ENCODE data around the gene ALPG.
"Not testable (repeated sequence)": the region's sequence is repeated elsewhere in the genome, so short reads cannot be mapped to it uniquely, and the experiment has no call there.

The ALPG gene

DNA sequence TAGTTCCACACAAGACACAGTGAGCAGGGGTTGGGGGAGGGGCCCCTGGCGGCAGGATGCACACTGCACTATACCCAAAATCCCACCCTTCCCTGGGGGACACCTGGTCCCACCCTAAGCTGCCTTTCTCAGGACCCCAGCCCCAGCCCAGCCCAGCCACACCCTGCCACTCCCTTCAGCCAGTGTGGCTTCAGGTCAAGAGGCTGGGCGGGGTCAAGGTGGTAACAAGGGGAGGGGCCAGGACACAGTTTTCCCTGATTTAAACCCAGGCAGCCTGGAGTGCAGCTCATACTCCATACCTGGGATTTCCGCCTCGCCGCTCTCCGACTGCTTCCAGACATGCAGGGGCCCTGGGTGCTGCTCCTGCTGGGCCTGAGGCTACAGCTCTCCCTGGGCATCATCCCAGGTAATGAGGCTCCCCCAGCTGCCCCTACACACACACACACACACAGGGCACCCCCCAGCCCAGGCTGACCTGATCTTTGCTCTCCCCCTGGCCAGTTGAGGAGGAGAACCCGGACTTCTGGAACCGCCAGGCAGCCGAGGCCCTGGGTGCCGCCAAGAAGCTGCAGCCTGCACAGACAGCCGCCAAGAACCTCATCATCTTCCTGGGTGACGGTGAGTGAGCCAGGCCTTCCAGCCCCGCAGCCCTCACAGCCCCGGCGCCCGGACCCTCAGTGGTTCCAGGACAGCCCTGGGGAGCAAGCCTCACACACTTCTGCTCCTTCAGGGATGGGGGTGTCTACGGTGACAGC, at the start of gene ALPG:
TSS of gene ALPG (plus strand) at position 289 of the 755 bp plus-strand sequence. CDS start at position 340, 51 bp downstream.
- Mint-ChIP-seq H3K36me3 (no peaks in the 10 kb centered on the region), H3K4me1 (no peaks in the 10 kb centered on the region), H3K9me3 (no peaks in the 10 kb centered on the region), H3K4me3 (no peak within 1 kb of the TSS), H3K27ac (no peak within 1 kb of the TSS)
- no peak for ATAC-seq
- DNase-seq (ENCODE audit: low spot score in 2 of 2): no peak

DNA sequence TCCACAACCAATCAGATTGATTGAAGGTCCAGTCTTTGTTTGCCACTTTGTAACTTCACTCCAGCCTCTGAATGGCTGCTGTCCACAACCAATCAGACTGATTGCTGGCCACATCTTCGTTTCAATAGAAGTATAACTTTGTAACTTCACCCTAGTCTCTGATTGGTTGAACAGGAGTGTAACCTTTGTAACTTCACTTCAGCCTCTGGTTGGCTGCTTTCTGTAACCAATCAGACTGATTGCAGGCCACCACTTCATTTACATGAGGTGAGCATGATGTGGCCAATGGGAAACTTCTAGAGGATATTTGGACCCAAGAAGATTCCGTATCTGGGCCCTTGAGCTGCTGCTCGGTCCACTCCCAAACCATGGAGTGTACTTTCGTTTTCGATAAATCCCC, 45.0 kb upstream of the ALPG start:
- no peak overlapping the region for H3K27ac Mint-ChIP-seq
- DNase-seq (ENCODE audit: low spot score in 2 of 2): no peak
- H3K4me3 Mint-ChIP-seq: no peak overlapping the region
- ATAC-seq: no peak
- no peaks in the 10 kb centered on the region for H3K9me3 Mint-ChIP-seq
- H3K4me1 Mint-ChIP-seq: peaks cover 24% of the 10 kb centered on the region
- H3K36me3 Mint-ChIP-seq: no peaks in the 10 kb centered on the region

DNA sequence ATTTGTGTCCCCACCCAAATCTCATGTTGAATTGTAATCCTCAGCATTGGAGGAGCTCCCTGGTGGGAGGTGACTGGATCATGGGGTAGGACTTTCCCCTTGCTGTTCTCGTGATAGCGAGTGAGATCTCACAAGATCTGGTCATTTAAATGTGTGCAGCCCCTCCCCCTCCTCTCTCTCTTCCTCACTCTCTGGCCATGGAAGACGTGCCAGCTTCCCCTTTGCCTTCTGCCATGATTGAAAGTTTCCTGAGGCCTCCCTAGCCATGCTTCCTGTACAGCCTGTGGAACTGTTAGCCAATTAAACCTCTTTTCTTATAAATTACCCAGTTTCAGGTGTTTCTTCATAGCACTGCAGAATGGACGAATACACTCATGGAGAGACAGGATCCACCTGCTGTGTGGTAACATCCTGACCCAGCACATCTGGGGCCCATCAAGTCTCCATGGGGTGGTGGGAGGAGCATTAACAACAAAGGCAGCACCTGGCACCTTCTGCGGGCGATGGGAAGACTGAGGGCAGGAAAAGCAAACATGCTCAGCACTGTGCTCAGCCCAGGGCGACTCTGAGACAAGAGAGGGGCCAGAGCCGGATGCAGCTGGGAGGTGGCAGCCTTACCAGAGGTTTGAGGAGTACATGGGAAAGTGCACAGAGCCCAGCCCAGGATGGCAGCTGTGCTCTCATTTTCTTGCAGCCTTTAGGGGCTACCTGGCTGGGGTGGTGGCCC, 44.3 kb upstream of the ALPG start:
- H3K27ac Mint-ChIP-seq: no peak overlapping the region
- no peak overlapping the region for H3K4me3 Mint-ChIP-seq
- no peaks in the 10 kb centered on the region for H3K9me3 Mint-ChIP-seq
- DNase-seq (ENCODE audit: low spot score in 2 of 2) (no peak), ATAC-seq (no peak)
- H3K4me1 Mint-ChIP-seq: peaks cover 24% of the 10 kb centered on the region
- H3K36me3 Mint-ChIP-seq: no peaks in the 10 kb centered on the region

DNA sequence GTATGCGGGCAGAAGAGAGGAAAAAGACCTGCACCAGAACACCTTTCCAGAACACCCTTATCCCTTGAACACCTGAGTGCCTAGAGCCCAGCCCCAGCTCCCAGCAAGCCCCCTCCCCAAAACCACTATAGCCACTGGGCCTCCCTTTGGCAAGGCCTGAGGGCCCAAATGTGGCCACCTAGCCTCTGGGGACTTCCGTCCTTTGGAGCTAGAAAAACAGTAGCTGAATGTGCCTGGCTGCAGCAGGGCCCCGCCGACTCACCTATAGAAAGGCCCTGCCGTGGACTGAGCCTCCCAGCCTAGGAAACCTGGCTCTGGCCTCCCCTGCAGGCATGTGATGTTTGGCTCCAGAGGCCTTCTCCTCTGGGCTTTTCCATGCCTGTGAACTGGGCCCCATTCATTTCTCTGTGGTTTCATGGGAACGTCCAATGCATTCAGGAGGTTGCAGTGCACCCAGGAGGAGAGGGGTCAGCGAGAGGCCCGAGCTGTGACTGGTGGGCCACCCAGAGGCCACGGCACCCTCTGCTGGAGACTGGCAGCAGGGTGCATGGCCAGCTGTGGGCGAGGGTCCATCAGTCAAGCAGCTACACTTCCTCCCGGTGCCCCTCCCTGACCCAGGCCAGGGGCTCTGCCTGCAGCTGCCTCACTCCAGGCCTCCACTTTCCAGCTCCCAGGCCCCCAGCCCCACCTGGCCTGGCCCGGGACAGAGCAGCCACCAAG, 43.4 kb upstream of the ALPG start:
- not testable (repeated sequence) for ATAC-seq
- H3K27ac Mint-ChIP-seq: peak overlapping the region; percentile 88

DNA sequence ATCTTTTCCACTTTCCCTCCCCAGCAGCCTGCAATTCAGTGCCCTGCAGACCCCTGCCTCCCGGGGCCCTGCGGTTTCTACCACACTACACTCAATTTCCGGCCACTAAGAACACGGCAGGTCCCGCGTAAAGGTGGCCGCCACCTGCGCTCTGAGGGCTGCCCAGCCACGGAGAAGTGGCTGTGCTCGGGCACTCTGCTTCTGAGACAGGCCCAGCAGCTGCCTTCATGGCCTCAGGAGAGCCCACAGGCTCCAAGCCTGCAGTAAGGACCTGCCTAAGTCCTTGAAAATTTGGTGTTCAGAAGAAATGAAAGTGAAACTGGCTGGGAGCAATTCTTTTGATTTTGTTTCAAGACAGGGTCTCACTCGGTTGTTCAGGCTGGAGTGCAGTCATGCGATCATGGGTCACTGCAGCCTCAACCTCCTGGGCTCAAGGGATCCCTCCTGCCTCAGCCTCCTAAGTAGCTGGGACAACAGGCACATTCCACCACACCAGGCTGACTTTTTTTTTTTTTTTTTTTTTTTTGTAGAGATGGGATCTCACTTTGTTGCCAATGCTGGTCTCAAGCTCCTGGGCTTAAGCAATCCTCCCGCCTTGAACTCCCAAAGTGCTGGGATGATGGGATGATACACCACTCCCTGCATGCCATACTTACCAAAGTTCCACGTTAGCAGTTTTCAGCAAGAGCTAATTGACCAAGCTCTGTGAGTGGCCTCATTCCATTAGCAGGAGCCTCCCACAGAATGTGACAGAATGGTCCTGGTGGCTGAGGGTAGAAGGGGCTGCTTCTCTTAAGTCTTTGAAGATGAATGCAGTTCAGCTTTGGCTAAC, 42.6 kb upstream of the ALPG start:
- peak; percentile 42 for ATAC-seq
- H3K4me1 Mint-ChIP-seq: peaks cover 24% of the 10 kb centered on the region
- H3K27ac Mint-ChIP-seq: peak overlapping the region; percentile 88
- H3K4me3 Mint-ChIP-seq: peak overlapping the region; percentile 78
- no peaks in the 10 kb centered on the region for H3K36me3 Mint-ChIP-seq
- no peak for DNase-seq (ENCODE audit: low spot score in 2 of 2)
- H3K9me3 Mint-ChIP-seq: no peaks in the 10 kb centered on the region

More for the DNA sequence above, 43.4 kb upstream of the ALPG start:
- DNase-seq (ENCODE audit: low spot score in 2 of 2); H3K9me3 Mint-ChIP-seq; H3K36me3 Mint-ChIP-seq: not testable (repeated sequence)
- Mint-ChIP-seq H3K4me1 (peaks cover 24% of the 10 kb centered on the region), H3K4me3 (peak overlapping the region; percentile 78)

DNA sequence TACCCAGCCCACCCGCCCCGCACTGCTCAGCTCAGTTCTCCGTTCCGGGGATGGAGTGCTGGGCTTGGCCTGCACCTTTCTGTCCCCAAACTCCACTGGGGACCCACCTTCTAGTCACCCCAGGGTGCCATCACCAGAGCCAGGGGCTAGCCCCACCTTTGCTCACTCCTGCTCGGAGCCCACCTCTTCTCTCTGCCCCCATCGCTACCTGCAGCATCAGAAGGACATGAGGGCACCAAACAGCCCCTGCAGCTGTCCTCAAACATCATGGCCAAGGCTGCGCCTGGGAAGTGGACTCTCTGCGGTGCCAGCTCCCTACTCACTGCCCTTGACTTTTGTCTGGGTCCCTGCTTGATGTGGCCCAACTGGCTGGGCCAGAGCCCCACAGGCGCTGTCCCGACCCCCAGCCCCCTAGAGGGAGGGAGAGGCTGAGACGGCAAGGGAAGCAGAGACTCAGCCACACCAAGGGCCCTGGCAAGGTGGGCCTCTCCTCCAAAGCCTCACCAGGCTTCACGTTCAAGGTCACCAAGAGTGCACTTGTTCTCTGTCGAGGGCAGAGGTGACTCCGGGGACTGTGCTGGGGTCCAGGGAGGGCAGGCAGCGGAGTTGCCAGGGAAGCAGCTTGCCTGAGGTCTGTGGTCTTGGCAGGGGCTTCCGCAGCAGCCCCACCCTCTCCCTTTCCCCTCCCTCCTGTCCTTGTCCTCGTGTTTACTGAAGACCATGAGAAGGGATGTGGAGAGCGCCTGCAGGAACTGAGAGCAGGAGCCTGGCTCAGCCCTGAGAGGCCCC, 41.6 kb upstream of the ALPG start:
- H3K27ac Mint-ChIP-seq: peak overlapping the region; percentile 37
- H3K36me3 Mint-ChIP-seq; ATAC-seq; H3K9me3 Mint-ChIP-seq; H3K4me3 Mint-ChIP-seq; DNase-seq (ENCODE audit: low spot score in 2 of 2): not testable (repeated sequence)
- peaks cover 24% of the 10 kb centered on the region for H3K4me1 Mint-ChIP-seq

DNA sequence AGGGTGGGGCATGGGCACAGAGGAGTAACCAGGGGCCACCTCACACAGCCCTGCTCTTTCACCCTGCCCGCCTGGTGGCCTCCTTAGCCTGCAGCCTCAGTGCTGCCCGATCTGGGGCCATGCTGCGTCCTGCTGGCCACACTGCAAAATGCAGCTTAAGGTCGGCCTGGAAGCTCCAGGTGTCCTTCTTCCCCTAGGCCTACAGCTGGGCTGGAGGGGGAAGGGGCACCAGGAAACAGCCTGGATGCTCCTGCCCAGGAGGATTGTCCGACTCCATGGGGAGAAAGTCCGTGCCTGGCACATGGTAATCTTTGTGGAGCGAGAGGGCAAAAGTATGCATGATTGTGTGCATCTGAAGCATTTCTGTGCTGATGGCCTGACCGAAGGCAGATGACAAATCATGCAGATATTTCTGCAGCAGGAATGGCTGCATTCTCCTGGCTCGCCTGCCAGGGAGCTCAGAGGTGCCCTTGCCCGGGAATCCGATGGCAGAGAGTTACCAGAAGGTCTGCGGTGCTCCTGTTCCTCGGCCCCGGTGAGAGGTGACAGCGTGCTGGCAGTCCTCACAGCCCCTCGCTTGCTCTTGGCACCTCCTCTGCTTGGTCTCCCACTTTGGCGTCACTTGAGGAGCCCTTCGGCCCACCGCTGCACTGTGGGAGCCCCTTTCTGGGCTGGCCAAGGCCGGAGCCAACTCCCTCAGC, 40.9 kb upstream of the ALPG start:
- H3K4me3 Mint-ChIP-seq: no peak overlapping the region
- H3K9me3 Mint-ChIP-seq: no peaks in the 10 kb centered on the region
- no peaks in the 10 kb centered on the region for H3K36me3 Mint-ChIP-seq
- peak; percentile 69 for ATAC-seq
- H3K27ac Mint-ChIP-seq: no peak overlapping the region
- no peak for DNase-seq (ENCODE audit: low spot score in 2 of 2)
- H3K4me1 Mint-ChIP-seq: peaks cover 24% of the 10 kb centered on the region

DNA sequence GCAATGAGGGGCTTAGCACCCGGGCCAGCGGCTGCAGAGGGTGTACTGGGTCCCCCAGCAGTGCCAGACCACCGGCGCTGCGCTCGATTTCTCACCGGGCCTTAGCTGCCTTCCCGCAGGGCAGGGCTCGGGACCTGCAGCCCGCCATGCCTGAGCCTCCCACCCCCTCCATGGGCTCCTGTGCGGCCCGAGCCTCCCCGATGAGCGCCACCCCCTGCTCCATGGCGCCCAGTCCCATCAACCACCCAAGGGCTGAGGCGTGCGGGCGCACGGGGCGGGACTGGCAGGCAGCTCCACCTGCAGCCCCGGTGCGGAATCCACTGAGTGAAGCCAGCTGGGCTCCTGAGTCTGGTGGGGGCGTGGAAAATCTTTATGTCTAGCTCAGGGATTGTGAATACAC, 40.2 kb upstream of the ALPG start:
- not testable (repeated sequence) for H3K9me3 Mint-ChIP-seq; ATAC-seq; DNase-seq (ENCODE audit: low spot score in 2 of 2); H3K27ac Mint-ChIP-seq; H3K36me3 Mint-ChIP-seq; H3K4me3 Mint-ChIP-seq
- peaks cover 24% of the 10 kb centered on the region for H3K4me1 Mint-ChIP-seq

DNA sequence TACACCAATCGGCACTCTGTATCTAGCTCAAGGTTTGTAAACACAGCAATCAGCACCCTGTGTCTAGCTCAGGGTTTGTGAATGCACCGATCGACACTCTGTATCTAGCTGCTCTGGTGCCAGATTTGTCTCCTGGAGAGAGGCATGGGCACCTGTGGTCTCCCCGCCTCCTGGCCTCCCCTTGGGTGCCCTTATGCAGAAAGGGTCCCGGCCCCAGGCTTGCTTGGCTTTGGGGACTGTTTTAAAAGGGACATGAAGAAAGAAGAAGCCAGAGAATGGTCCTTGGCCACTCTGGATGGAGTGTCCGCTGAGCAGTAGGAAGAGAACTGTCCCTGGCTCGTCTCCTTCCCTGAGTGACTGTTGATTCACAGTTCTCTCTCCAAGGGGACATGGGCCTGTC, 39.6 kb upstream of the ALPG start:
- H3K27ac Mint-ChIP-seq: no peak overlapping the region
- H3K9me3 Mint-ChIP-seq: no peaks in the 10 kb centered on the region
- DNase-seq (ENCODE audit: low spot score in 2 of 2) (no peak), ATAC-seq (no peak)
- peaks cover 24% of the 10 kb centered on the region for H3K4me1 Mint-ChIP-seq
- H3K4me3 Mint-ChIP-seq: no peak overlapping the region
- no peaks in the 10 kb centered on the region for H3K36me3 Mint-ChIP-seq

DNA sequence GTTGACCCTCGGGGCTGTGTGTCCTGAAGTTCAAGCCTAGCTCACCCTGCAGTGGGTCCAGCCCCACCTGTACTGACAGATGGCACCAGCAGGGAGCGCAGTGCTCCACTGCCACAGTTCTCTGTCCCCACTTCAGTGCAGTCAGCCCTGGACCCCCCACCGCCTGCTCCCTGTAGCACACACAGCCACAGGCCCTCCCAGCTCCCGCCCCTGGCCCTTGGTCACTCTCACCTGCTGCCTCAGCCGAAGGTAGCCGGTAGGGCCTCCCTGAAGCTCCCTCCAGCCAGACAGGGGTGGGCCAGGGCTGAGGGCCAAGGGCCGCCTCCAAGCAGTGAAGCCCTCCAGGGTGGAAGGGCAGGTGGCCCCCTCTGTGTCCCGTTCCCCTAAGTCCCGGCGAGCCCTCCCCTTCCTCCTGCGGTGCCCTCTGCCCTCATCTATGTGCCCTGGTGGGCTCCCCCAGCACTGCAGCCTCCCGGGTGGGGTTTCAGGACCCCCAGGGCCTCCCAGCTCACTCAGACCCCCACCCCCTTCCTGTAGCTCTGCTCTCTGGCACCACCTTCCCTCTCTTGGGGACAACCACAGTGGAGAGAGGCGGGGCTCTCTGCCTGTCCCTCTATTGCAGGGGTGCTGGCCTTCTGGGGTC, 38.9 kb upstream of the ALPG start:
- no peak for ATAC-seq
- no peak for DNase-seq (ENCODE audit: low spot score in 2 of 2)
- Mint-ChIP-seq H3K4me3 (no peak overlapping the region), H3K4me1 (peaks cover 19% of the 10 kb centered on the region), H3K36me3 (no peaks in the 10 kb centered on the region), H3K9me3 (no peaks in the 10 kb centered on the region), H3K27ac (no peak overlapping the region)

DNA sequence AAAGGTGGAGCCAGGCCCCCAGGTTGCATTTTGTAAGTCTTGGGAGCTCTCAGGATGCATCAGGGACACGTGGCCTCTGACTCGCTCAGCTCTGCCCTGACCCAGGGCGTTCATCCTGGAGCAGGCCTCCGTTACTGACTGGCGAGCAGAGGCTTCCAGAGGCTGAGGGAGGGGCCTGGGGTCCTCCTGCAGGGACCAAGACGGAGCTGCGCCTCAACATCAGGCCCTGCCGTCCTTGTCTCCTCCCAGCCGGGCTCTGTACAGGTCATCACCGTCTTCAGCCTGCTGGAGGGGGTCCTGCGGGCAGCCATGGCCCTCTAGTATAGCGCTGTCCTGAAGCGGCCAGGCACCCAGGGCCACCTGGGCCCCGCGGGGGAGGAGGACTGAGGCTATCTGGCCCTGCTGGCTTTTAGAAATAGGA, 38.3 kb upstream of the ALPG start:
- H3K4me3 Mint-ChIP-seq: no peak overlapping the region
- no peak overlapping the region for H3K27ac Mint-ChIP-seq
- no peaks in the 10 kb centered on the region for H3K36me3 Mint-ChIP-seq

DNA sequence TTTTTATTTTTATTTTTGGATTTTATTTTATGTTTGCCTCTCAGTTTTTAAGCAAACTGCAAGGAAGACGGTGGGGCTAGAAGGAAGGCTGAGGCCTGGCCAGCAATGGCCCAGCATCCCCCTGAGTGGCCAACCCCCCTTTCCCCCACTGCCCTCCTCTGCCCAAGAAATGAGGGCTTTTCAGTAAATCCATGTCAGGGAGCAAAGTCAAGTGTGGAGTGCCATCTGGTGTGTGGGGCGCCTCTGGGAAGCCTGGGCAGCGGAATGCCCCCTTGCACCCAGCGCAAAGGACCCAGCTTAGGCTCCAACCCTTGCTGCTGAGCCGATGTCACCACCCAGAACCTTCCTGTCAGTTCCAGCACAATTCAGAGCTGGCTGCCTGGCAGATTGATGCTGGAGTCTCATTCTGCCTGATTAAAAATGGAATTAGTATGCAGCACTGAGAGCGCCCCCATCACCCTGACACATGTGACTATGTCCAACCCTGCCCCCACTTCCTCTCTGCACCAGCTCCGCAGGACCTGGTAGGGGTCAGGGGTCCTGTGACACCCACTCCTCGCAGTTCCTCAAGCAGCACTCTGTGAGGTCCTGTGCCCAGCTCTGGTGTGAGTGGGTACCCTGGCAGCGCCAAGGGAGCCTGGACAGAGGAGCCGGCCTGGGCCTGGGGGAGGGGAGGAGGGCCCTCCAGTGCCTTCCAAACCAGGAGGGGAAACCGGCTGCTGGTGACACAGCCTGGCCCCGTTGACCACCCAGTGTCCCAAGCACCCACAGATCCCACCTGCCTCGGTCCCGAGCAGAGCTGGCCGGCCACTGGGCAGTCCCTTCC, 37.3 kb upstream of the ALPG start:
- Mint-ChIP-seq H3K4me1 (peaks cover 9% of the 10 kb centered on the region), H3K27ac (no peak overlapping the region), H3K4me3 (no peak overlapping the region), H3K9me3 (no peaks in the 10 kb centered on the region), H3K36me3 (no peaks in the 10 kb centered on the region)
- ATAC-seq (no peak), DNase-seq (ENCODE audit: low spot score in 2 of 2) (no peak)

More for the DNA sequence above, 38.3 kb upstream of the ALPG start:
- Mint-ChIP-seq H3K4me1 (peaks cover 19% of the 10 kb centered on the region), H3K9me3 (no peaks in the 10 kb centered on the region)
- DNase-seq (ENCODE audit: low spot score in 2 of 2): no peak
- no peak for ATAC-seq

DNA sequence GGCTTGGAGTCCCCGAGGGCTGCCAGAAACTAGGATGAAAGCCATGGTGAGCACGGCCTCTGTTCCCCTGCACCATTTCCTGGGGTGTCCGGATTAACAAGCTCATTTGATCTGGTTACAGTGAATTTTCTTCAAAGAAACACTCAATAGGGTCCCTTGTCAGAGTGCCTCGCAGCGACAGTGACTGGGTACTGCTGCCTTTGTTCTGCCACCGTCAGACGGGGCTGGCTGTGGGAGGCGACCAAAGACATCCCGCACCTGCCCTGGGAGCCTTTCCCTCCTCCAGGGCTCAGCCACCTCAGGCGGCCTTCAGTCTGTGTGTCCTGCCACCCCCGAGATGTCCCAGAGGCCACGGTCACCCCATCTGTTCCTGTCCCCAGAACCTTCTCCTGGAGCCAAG, 36.6 kb upstream of the ALPG start:
- not testable (repeated sequence) for H3K4me3 Mint-ChIP-seq

More for the DNA sequence above, 36.6 kb upstream of the ALPG start:
- not testable (repeated sequence) for H3K9me3 Mint-ChIP-seq; H3K36me3 Mint-ChIP-seq; ATAC-seq; DNase-seq (ENCODE audit: low spot score in 2 of 2); H3K27ac Mint-ChIP-seq; H3K4me1 Mint-ChIP-seq
